OCI-M2 (cell line): ENCODE measurements around the gene HOGA1.
A peak's percentile ranks its signal among the peaks of the same experiment; 100 is the strongest.
"Not testable (repeated sequence)": the region's sequence is repeated elsewhere in the genome, so short reads cannot be mapped to it uniquely, and the experiment has no call there.

Experiments used
- DNase-seq: peaks from one replicate; lab custom pipeline; 2025; ENCODE audit not compliant: unreplicated experiment; lab: John Stamatoyannopoulos, UW

HOGA1 gene

DNA sequence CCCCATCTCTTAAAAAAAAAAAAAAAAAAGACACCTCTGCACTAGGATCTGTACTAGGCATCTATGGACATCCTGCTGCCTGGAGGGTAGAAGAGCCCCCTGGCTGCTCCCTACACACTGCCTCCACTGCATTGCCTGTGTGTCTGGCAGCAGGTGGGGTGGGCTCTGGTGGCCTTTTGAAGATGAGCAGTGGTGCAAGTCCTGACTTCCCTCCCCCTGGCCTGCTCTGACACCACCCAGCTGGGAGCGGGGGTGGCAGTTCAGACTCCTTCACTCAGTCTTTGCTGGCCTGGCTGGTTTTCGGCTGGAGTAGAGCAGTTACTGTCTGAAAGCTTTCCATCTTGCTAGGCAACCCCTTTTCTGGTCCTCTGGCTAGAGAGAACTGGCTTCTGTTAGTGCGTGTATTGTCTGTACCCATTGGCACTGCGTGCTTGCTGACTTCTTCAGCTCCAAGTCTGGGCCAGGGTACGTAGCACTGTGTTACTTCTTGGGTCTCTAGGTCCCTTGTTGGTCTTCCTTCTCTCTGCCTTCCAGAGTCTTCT, 23.0 kb downstream of the HOGA1 start:
- no peak for DNase-seq

DNA sequence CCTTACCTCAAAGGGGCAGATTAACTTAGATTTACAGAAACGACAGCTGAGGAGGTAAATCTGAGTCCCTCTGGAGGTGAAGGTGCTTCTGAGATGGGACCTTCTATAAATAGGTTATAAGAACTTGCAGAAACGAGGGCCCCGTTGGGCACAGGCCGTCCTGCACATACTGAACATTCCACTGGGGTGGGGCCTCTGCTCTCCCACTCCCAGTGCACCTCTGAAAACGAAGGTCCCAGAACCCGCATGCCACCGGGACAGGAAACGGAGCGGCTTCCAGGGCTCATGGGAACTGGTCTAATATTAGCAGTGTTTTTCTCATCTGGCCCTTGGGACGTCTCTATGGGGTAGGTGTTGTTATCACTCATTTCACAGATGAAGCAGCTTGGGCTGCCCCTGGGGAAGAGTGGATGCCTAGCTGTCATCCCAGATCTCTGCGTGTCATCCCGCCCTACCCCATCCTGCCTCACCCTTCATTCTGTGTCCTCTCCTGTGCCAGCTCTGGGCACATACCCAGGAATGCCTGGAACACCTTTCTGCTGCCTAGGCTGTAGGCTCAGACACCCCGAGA, 24.9 kb downstream of the HOGA1 start:
- DNase-seq, result no peak

DNA sequence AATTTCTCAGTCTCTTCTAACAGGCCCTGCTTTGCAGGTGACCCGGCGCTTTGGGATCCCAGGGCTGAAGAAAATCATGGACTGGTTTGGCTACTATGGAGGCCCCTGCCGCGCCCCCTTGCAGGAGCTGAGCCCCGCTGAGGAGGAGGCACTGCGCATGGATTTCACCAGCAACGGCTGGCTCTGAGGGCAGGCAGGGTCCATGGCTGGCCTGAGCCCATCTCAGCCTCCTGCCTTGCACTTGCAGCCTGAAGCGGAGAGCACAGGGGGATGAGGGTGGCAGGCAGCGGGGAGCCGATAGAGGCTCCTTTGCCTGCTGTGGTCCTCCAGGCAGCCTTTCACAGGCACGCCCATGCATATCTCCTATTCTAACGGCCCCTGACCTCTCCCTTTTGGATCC, 27.3 kb downstream of the HOGA1 start:
- no peak for DNase-seq

DNA sequence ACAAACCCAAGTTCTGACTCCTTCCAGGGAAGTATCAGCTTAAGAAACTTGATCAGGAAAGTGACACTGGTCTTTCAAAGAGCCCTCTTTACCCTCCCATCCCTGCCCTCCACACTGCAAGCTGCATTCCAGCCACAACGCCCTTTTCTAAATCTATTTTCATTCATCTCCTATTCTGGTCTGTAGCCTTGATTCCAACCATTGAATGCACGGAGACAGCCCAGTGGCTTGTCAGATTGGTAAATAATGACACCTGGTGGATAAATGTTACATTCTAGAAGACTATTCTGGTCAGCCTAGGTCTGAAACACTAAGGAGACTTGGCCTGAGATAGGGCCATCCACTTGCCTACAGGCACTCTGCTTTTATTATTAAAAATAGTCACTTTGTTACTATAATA, 28.2 kb downstream of the HOGA1 start:
- no peak for DNase-seq

DNA sequence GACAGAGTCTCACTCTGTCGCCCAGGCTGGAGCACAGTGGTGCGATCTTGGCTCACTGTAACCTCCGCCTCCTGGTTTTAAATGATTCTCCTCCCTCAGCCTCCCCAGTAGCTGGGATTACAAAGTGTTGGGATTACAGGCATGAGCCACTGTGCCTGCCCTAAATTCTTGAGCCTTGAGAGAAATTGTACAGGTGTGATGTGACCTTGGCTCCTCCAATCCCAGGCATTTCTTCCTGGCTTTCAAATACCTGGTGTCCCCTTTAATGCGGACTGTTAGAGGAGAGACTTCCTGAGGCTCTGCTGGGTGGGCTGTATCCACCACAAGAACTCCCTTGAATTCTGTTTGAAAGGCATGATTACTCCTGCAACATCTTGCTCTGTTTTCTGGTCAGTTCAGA, 34.1 kb downstream of the HOGA1 start:
- DNase-seq, result no peak

DNA sequence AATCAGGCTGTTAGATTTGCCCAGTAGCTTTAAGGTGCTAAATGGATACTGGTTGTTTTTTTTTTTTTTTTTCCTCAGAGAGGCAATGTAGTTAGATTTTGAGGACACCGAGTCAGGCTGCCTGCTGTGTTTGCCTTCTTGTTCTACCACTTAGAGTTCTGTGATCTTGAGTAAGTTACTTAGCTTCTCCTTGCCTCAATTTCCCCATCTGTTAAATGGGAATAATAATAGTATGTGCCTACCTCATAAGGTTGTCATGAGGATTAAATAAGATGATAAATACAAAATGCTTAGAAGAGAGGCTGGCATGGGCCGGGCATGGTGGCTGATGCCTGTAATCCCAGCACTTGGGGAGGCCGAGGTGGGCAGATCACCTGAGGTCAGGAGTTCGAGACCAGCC, 34.5 kb downstream of the HOGA1 start:
- no peak for DNase-seq

DNA sequence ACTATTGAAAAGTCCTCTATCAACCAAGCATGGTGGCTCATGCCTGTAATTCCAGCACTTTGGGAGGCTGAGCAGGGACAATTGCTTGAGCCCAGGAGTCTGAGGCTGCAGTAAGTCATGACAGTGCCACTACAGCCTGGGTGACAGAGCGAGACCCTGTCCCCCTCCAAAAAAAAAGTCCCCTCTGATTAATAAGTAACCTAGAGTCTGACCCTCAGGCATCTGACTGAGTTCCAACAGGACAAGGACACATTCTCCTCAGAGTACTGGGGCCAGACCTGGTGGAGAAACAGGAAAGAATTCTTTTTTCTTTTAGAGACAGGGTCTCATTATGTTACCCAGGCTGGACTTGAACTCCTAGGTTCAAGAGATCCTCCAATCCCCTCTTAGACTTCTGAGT, 39.1 kb downstream of the HOGA1 start:
- no peak for DNase-seq

DNA sequence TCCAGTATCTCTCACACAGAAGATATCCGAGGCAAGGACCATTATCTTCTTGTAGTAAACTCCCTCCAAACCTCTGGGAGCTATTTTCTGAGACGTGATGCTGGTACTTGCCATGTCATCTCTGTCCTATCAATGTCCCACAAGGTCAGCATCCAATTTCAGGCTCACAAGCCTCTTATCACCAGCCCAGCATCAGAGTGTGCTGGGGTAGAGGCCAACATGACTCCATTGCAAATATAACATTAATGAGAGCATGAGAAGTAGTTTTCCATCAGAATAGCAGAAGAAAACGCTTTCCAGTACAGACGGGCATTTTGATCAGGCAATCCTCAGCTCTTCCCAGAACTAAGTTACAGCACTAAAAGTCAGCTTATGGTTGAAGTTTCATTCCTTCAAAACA, 43.5 kb downstream of the HOGA1 start:
- DNase-seq, result no peak

DNA sequence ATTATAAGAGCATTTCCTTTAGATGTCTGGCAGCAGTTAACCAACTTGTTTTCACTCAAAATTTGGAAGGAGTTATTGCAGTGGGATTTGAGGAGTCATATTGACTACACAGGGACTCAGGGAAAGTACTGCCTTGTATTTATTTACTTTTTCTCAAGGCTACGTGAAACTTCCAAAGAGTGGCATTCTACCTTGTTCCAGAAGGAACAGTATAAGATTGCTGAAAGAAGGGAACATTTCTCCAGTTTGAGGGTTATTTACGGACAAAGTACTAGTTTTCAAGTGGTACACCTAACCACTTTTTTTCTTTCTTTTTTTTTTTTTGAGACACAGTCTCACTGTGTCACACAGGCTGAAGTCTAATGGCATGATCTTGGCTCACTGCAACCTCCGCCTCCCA, 44.0 kb downstream of the HOGA1 start:
- DNase-seq, result no peak

DNA sequence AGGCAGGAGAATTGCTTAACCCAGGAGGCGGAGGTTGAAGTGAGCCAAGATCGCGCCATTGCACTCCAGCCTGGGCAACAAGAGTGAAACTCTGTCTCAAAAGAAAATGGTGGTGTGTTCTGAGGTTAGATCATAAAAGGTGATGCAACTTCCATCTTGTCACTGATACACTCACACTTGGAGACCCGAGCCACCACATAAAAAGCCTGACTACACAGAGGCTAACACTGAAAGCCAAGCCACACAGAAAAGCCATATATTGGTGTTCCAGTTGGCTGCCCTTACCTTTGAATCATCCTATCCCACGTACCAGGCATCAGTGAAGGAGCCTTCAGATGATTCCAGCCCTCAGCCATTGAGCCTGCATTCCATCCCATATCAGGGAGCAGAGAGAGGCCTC, 45.1 kb downstream of the HOGA1 start:
- DNase-seq, result no peak

DNA sequence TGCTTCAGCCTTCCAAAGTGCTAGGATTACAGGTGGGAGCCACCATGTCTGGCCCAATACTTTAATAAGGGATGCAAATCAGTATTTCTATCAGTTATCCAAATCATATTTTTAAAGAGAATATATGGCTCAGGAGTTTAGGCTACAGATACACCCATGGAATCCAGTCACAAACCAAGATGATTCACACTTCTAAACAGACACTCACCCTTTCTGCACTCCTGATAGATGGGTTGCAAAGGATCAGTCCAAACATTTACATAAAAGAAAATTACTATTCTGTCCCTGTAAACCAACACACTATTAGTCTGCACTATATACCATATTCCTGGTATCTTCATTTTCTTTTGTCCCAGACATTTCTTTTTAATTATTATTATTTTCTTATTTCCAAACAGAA, 46.9 kb downstream of the HOGA1 start:
- no peak for DNase-seq

DNA sequence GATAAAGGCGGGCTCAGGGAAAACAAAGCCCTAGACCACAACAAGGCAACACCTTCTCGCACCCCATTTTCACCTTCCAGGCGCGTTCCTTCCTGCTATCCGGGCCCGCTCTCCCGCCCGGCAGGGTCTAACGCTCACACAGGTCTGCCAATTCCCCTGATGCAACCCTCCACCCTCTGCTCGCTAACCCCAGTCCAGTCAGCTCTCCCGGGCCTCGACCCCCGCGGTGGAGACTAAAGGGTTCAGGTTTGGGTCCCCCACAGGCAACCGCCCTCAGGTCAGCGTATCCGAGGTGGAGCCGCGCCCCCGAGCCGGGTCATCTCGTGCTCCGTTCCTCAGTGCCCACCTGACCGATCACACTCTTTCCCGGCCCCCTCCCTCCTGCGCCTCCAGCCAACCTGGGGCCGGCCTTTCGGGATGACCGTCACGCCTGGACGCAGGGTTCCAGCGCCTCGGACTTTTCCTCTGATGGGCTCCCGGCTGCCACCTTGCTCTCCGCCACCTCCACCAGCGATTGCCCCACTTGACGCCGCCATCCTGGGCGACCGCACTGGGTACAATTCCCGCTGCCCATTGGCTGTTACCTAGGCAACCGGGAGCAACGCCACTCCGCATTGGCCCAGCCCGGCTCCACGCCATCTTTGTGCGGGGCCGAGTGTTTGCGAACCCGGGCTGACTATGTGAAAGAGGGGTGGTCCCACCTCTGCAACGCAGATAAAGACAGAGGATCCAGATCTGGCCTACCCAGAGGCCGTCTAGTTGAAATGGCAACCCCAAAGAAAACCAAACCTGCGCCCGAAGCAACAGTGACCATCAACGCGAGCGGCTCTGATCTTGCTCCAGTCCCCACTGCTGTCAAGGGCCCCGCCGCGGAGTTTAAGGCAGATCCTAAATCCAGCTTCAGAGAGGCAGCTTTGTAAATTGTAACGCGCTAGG, 49.0 kb downstream of the HOGA1 start, which contains the start of gene MORN4:
Gene MORN4, minus strand, starts transcription at position 552 of the 936 bp plus-strand sequence. CDS start 13,847 bp downstream, outside the sequence.
- DNase-seq, result no peak

DNA sequence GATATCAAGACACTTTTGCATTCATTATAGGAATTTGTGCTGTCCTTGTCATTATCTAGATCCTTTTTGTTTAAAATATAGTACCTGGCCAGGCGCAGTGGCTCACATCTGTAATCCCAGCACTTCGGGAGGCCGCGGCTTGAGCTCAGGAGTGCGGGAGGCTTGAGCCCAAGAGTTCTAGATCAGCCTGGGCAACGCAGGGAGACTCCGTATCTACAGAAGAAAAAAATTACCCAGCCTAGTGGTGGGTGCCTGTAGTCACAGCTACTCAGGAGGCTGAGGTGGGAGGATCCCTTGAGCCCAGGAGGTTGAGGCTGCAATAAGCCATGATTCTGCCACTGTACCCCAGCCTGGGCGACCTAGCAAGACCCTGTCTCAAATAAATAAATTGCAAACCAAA, 49.7 kb downstream of the HOGA1 start:
- no peak for DNase-seq

DNA sequence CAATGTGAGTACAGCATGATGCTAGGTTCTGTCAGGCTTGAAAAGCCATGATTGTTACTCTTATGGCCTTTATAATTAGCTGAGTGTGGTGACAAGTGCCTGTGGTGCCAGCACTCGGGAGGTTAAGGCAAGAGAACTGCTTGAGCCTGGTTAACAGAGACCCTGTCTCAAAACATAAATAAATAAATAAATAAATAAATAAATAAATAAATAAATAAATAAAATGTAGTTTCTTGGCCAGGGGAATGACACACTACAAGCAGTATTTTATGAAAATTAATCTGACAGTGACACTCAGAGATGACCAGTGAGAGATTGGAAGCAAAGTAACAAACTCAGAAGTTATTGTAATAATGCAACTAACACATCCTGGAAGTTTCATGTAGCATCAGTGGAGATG, 51.4 kb downstream of the HOGA1 start:
- no peak for DNase-seq

DNA sequence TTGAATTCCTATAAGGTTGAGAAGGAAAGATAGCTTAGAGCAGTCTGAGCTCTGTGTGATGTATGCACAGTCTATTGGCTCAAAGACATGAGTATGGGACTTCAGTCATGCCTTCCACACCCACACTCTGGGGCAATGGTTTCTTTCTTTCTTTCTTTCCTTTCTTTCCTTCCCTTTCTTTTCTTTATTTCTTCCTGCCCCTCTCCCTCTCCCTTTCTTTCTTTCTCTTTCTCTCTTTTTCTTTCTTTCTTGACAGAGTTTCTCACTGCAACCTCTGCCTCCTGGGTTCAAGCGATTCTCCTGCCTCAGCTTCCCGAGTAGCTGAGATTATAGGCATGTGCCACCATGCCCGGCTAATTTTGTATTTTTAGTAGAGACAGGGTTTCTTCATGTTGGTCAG, 54.9 kb downstream of the HOGA1 start:
- DNase-seq, result not testable (repeated sequence)

DNA sequence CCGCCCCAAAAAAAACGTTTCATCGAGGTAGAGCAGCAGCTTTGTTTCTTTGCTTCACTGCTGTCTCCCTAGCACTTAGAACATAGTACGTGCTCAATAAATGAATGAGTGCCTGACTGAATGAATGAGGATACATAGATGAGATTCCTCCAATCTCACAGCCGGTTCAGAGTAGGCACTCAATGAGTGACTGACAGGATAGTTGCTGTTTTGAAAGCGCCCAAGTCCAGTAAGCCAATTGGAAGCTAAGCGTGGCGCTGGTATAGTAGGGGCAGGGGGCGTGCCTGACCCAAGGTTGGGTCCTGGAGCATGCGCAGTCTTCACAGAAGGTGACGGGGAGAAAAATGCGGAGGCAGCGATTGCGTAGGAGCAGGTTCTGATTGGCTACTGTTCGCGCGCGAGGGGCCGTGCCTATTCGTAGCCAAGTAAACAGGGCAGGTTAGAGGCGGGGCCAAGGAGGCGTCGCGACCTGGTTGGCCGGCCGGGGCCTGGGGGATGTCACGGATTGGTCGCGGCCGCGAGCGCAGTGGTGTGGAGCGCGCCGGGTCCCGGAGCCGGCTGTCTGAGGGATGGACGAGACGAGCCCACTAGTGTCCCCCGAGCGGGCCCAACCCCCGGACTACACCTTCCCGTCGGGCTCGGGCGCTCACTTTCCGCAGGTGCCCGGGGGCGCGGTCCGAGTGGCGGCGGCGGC, 56.1 kb downstream of the HOGA1 start, which contains the start of gene PI4K2A:
Gene PI4K2A, plus strand, starts transcription at position 498 of the 694 bp plus-strand sequence. Its CDS starts 72 bp downstream, at position 570.
- peak; percentile 96 for DNase-seq

DNA sequence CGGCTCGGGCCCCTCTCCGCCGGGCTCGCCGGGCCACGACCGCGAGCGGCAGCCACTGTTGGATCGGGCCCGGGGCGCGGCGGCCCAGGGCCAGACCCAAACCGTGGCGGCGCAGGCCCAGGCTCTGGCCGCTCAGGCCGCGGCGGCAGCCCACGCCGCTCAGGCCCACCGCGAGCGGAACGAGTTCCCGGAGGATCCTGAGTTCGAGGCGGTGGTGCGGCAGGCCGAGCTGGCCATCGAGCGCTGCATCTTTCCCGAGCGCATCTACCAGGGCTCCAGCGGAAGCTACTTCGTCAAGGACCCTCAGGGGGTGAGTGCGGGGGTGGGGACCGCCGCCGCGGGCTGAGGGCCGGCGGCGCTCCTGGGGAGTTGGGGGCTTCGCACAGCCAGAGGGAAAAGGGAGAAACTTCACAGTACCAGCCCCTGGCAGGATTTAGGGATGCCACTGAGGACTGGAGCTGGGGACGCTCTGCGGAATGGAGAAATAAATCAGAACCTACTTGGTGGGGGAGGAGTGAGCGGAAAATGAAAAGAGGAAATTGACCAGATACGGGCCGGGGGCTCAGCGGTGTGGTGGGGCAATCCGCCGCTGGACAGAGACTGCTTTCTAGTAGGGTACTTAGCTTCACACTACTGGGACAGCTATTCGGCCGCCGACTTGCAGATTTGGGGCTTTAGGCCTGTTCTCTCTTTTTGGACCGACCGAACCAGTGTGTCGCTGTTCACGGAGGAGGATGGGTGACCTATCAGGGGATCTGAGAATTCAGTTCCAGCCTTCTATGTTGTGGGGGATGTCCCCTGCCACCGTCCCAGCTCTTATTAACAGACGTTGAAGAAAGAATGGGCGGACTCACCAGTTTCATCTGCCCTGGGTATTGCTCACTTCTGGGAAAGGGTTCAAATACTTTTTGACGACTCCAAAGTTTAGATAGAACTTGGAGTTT, 57.0 kb downstream of the HOGA1 start:
- peak; percentile 32 for DNase-seq

DNA sequence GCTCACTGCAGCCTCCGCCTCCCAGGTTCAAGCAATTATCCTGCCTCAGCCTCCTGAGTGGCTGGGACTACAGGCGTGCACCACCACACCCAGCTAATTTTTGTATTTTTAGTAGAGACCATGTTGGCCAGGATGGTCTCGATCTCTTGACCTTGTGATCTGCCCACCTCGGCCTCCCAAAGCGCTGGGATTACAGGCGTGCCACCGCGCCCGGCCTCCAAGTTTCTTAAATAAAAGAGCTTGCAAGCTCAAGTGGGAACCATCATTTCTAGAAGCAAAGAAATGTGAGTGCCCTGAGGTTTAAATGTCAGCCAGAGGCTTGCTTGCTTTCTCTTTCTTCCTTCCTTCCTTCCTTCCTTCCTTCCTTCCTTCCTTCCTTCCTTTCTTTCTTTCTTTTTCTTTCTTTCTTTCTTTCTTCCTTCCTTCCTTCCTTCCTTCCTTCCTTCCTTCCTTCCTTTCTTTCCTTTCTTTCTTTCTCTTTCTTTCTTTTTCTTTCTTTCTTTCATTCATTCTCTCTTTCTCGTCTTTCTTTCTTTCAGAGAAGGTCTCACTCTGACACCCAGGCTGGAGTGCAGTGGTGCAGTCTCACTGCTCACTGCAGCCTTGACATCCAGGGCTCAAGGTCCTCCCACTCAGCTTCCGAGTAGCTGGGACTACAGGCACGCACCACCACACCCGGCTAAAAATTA, 58.4 kb downstream of the HOGA1 start:
- DNase-seq, result not testable (repeated sequence)

DNA sequence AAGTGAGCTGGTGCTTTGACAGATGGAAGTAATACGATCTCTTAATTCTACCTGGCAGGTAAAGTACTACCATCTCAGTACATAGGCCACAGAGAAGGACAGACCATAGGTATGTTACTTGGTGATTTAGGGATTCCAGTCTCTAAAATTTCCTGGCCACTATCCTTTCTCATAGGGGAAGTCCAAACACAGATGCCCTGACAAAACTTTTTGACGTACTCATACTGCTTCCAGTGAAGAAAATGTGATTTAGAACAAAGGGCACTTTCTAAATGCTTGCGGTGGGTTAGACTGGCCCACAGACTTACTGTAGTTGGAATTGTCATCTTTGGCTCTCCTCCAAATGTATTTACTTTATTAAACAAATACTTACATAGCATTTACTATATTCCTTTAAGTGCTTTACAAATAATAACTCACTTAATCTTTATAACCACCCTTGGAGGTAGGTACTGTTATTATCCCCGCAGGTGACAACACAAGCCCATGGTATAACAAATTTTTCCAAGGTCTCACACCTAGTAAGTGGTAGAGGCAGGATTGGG, 59.3 kb downstream of the HOGA1 start:
- DNase-seq, result no peak
